ENCODE data around the gene TTYH1. TPM values are rescaled to one million over a fixed set of nuclear protein-coding genes. Genes with fewer than 3 reads are reported as not detected.

TTYH1 gene
- total and polyA plus RNA-seq, 2 of the 4 experiments (the other 2 are of a cell fraction) = not detected

GRCh38 chr19:54485851-54486250 lies 70.6 kb downstream of the TTYH1 start:
- Histone ChIP-seq H3K4me1 (ENCODE audit: control insufficient read depth, insufficient read depth, low read length) (no peaks in the 10 kb centered on the region), H3K9me3 (ENCODE audit: control insufficient read depth, insufficient read depth, low read length) (no peaks in the 10 kb centered on the region), H3K56ac (ENCODE audit: extremely low read depth, insufficient read depth, low read length) (no peak overlapping the region), H3K14ac (replicated peaks; ENCODE audit: low read depth, low read length) (no peak overlapping the region), H4K91ac (ENCODE audit: insufficient read depth, low read depth, low read length) (no peak overlapping the region), H3K79me1 (ENCODE audit: low read depth in 1 of 2, low read length in 2 of 2) (no peaks in the 10 kb centered on the region), H2BK120ac (ENCODE audit: low read depth, low read length) (no peak overlapping the region), H3K27me3 (ENCODE audit: control insufficient read depth, insufficient read depth, low read length) (no peaks in the 10 kb centered on the region), H3K18ac (ENCODE audit: low read depth, low read length) (no peak overlapping the region), H2AFZ (replicated peaks; ENCODE audit: low read length, poor library complexity) (no peak overlapping the region), H4K8ac (ENCODE audit: low read depth in 2 of 2, low read length in 2 of 2) (no peak overlapping the region), H2AK5ac (ENCODE audit: low read depth, low read length) (no peak overlapping the region), H3K4me3 (ENCODE audit: insufficient read depth, low read depth, low read length) (no peak overlapping the region), H3K4me2 (ENCODE audit: low read depth, low read length) (no peak overlapping the region), H3K9ac (ENCODE audit: low read depth, low read length) (no peak overlapping the region), H2BK20ac (ENCODE audit: low read depth, low read length) (no peak overlapping the region), H3K23ac (ENCODE audit: low read depth, low read length) (no peak overlapping the region), H4K5ac (ENCODE audit: low read depth, low read length) (no peak overlapping the region), H3K36me3 (ENCODE audit: control insufficient read depth, insufficient read depth, low read length) (no peaks in the 10 kb centered on the region), H3K4ac (ENCODE audit: low read depth, low read length) (no peak overlapping the region), H4K20me1 (ENCODE audit: insufficient read depth, low read length) (no peaks in the 10 kb centered on the region), H3K9me1 (ENCODE audit: insufficient read depth, low read length) (no peaks in the 10 kb centered on the region; the same call in 1 of the 2 replicates), H2AK9ac (replicated peaks; ENCODE audit: low read depth, low read length, poor library complexity) (no peak overlapping the region), H2BK5ac (ENCODE audit: low read depth, low read length, poor library complexity, severe bottlenecking) (no peak overlapping the region), H2BK15ac (ENCODE audit: low read depth, low read length) (no peak overlapping the region), H3K27ac (ENCODE audit: insufficient read depth, low read length) (no peak overlapping the region)
- no TSS peak for BruUV-seq (replicated peaks)
- TF ChIP-seq RCOR1 (IDR thresholded peaks at IDR 0.05; ENCODE audit: insufficient replicate concordance, low read length) (no peak), MAFK (IDR thresholded peaks at IDR 0.05; ENCODE audit: low read depth, low read length) (no peak), USF2 (IDR thresholded peaks at IDR 0.05; ENCODE audit: low read depth, low read length) (no peak), NFE2L2 (IDR thresholded peaks at IDR 0.05; ENCODE audit: low read depth, low read length) (no peak), BHLHE40 (IDR thresholded peaks at IDR 0.05; ENCODE audit: low read depth, low read length) (no peak), POLR2A (IDR thresholded peaks at IDR 0.05; ENCODE audit: low read depth, low read length) (no peak), MAZ (IDR thresholded peaks at IDR 0.05; ENCODE audit: borderline replicate concordance, low read depth, low read length) (no peak), CEBPB (IDR thresholded peaks at IDR 0.05; ENCODE audit: low read depth, low read length) (no peak), MXI1 (IDR thresholded peaks at IDR 0.05; ENCODE audit: borderline replicate concordance, low read depth, low read length) (no peak)
- in situ Hi-C loops (cut with MboI; ENCODE audit: low sequenced_read_pairs) = no loop called here
- DNase-seq (no peak), ATAC-seq (ENCODE audit: low read depth) (no peak)
- dilution Hi-C loops (cut with HindIII; ENCODE audit: low sequenced_read_pairs, unreplicated experiment) = no loop called here
- ChIA-PET POLR2A (ENCODE audit: unreplicated experiment) (interaction anchor here (0.6 kb wide), 1 partner anchor 17 kb away, joined by 5 read pairs; no protein-coding TSS in a partner anchor), CTCF (no interaction called here)
- WGBS, 2 experiments (ENCODE audit: extremely low coverage in 2 of 2, insufficient read length in 1 of 2) = no CpG with 5 or more reads among the region's 5 CpGs
- intact Hi-C loops (cut with micrococcal nuclease) = no loop called here

Small RNAs within 50 kb of the gene (microRNA-seq; reads per million reads assigned to microRNA genes)
- not detected for gene AC245884.3 (ENCODE audit: insufficient read depth, insufficient read length)

Small RNAs within 50 kb of the gene (small RNA-seq; reads per million reads assigned to genes)
- gene AC245884.3 = 0 reads per million in 5 experiments

Other genes starting within 250 kb of the TTYH1 start
- gene TMC4, start 242.3 kb upstream of the TTYH1 start, total RNA-seq (2012; rRNA removed) = 0.28 and 0.72 TPM in 2 replicates
- gene TMC4, start 242.3 kb upstream of the TTYH1 start, polyA plus RNA-seq (2012; rRNA removed) = 1.1 and 1.3 TPM in 2 replicates
- 9.2 and 11.3 TPM in 2 replicates for gene MBOAT7, start 225.9 kb upstream of the TTYH1 start, total RNA-seq (2012; rRNA removed)
- 121 and 137 TPM in 2 replicates for gene MBOAT7, start 225.9 kb upstream of the TTYH1 start, polyA plus RNA-seq (2012; rRNA removed)
- 32.1 and 34.4 TPM in 2 replicates for gene TSEN34, start 224.2 kb upstream of the TTYH1 start, total RNA-seq (2012; rRNA removed)
- 69.4 and 85.4 TPM in 2 replicates for gene TSEN34, start 224.2 kb upstream of the TTYH1 start, polyA plus RNA-seq (2012; rRNA removed)
- gene RPS9, start 214.6 kb upstream of the TTYH1 start, total RNA-seq (2012; rRNA removed) = 1,531 and 2,225 TPM in 2 replicates
- 2,323 and 2,588 TPM in 2 replicates for gene RPS9, start 214.6 kb upstream of the TTYH1 start, polyA plus RNA-seq (2012; rRNA removed)
- gene LILRB3, start 192.5 kb upstream of the TTYH1 start, total RNA-seq (2012; rRNA removed) = not detected in 2 replicates
- not detected in 2 replicates for gene LILRB3, start 192.5 kb upstream of the TTYH1 start, polyA plus RNA-seq (2012; rRNA removed)
- gene LILRA6, start 172.7 kb upstream of the TTYH1 start, total RNA-seq (2012; rRNA removed) = not detected in 2 replicates
- not detected in 2 replicates for gene LILRA6, start 172.7 kb upstream of the TTYH1 start, polyA plus RNA-seq (2012; rRNA removed)
- gene LILRB5, start 158.2 kb upstream of the TTYH1 start, total RNA-seq (2012; rRNA removed) = not detected in 2 replicates
- gene LILRB5, start 158.2 kb upstream of the TTYH1 start, polyA plus RNA-seq (2012; rRNA removed) = not detected in 2 replicates
- not detected in 2 replicates for gene LILRB2, start 134.4 kb upstream of the TTYH1 start, total RNA-seq (2012; rRNA removed)
- gene LILRB2, start 134.4 kb upstream of the TTYH1 start, polyA plus RNA-seq (2012; rRNA removed) = not detected in 2 replicates
- not detected in 2 replicates for gene LILRA5, start 102.3 kb upstream of the TTYH1 start, total RNA-seq (2012; rRNA removed)
- gene LILRA5, start 102.3 kb upstream of the TTYH1 start, polyA plus RNA-seq (2012; rRNA removed) = not detected in 2 replicates
- gene LILRA4, start 76.3 kb upstream of the TTYH1 start, total RNA-seq (2012; rRNA removed) = not detected in 2 replicates
- gene LILRA4, start 76.3 kb upstream of the TTYH1 start, polyA plus RNA-seq (2012; rRNA removed) = not detected in 2 replicates
- gene LAIR1, start 50.5 kb upstream of the TTYH1 start, total RNA-seq (2012; rRNA removed) = not detected in 2 replicates
- not detected in 2 replicates for gene LAIR1, start 50.5 kb upstream of the TTYH1 start, polyA plus RNA-seq (2012; rRNA removed)
- 17.5 and 21.1 TPM in 2 replicates for gene LENG8, start 33.7 kb downstream of the TTYH1 start, total RNA-seq (2012; rRNA removed)
- 93.9 and 108 TPM in 2 replicates for gene LENG8, start 33.7 kb downstream of the TTYH1 start, polyA plus RNA-seq (2012; rRNA removed)
- gene LENG9, start 48.3 kb downstream of the TTYH1 start, total RNA-seq (2012; rRNA removed) = 0.83 and 1.1 TPM in 2 replicates
- gene LENG9, start 48.3 kb downstream of the TTYH1 start, polyA plus RNA-seq (2012; rRNA removed) = 0.69 and 0.94 TPM in 2 replicates
- gene CDC42EP5, start 57.8 kb downstream of the TTYH1 start, total RNA-seq (2012; rRNA removed) = 7.2 and 7.8 TPM in 2 replicates
- 25.3 and 45.3 TPM in 2 replicates for gene CDC42EP5, start 57.8 kb downstream of the TTYH1 start, polyA plus RNA-seq (2012; rRNA removed)
- not detected in 2 replicates for gene LAIR2, start 87.4 kb downstream of the TTYH1 start, total RNA-seq (2012; rRNA removed)
- not detected in 2 replicates for gene LAIR2, start 87.4 kb downstream of the TTYH1 start, polyA plus RNA-seq (2012; rRNA removed)
- not detected in 2 replicates for gene LILRA2, start 158.3 kb downstream of the TTYH1 start, total RNA-seq (2012; rRNA removed)
- not detected in 2 replicates for gene LILRA2, start 158.3 kb downstream of the TTYH1 start, polyA plus RNA-seq (2012; rRNA removed)
- not detected in 2 replicates for gene LILRA1, start 178.2 kb downstream of the TTYH1 start, total RNA-seq (2012; rRNA removed)
- gene LILRA1, start 178.2 kb downstream of the TTYH1 start, polyA plus RNA-seq (2012; rRNA removed) = not detected in 2 replicates
- not detected in 2 replicates for gene LILRB1, start 215.0 kb downstream of the TTYH1 start, total RNA-seq (2012; rRNA removed)
- not detected in 2 replicates for gene LILRB1, start 215.0 kb downstream of the TTYH1 start, polyA plus RNA-seq (2012; rRNA removed)
- gene LILRB4, start 247.5 kb downstream of the TTYH1 start, total RNA-seq (2012; rRNA removed) = not detected in 2 replicates
- not detected in 2 replicates for gene LILRB4, start 247.5 kb downstream of the TTYH1 start, polyA plus RNA-seq (2012; rRNA removed)

Data from IMR-90 (cell line).